HepG2 (cell line): ENCODE measurements around the gene CNTFR. TPM values are rescaled to one million over a fixed set of nuclear protein-coding genes. Genes with fewer than 3 reads are reported as not detected.

Source experiments
- AKAP8 ChIP-seq: sonication (generic); formaldehyde crosslinking; IDR thresholded peaks from 2 replicates; pipeline ENCODE4 v1.5.1; 2020; ENCODE audit warnings: mild to moderate bottlenecking, missing genetic modification reagents
- CC2D1A ChIP-seq: sonication (generic); formaldehyde crosslinking; IDR thresholded peaks from 2 replicates; pipeline ENCODE4 v1.8.1; 2023; ENCODE audit warnings: mild to moderate bottlenecking, missing genetic modification reagents
- EZH2 ChIP-seq: conservative IDR thresholded peaks from 2 replicates; pipeline ENCODE4 v1.6.1; 2012; ENCODE audit warnings: mild to moderate bottlenecking, low read depth, low read length, moderate library complexity
- FOSL2 ChIP-seq: sonication (generic); formaldehyde crosslinking; IDR thresholded peaks from 2 replicates; pipeline ENCODE4 v1.4.0; 2020; ENCODE audit warnings: missing genetic modification reagents
- HNRNPH1 ChIP-seq: fragments of 200-400 bp; formaldehyde crosslinking; optimal IDR thresholded peaks from 2 replicates; pipeline ENCODE3; 2017; ENCODE audit warnings: mild to moderate bottlenecking, low read depth, low read length
- IKZF1 ChIP-seq: fragments of 450-650 bp; IDR thresholded peaks from 2 replicates; pipeline ENCODE4 v1.7.1; 2016
- NCOA5 ChIP-seq: sonication (generic); formaldehyde crosslinking; IDR thresholded peaks from 2 replicates; pipeline ENCODE4 v1.4.0; 2020; ENCODE audit warnings: missing genetic modification reagents
- REPIN1 ChIP-seq: sonication (generic); formaldehyde crosslinking; IDR thresholded peaks from 2 replicates; pipeline ENCODE4 v1.8.0; 2022; ENCODE audit warnings: missing genetic modification reagents, low read depth, mild to moderate bottlenecking, borderline replicate concordance
- SMC3 ChIP-seq: IDR thresholded peaks from 2 replicates; pipeline ENCODE4 v1.6.1; 2011; ENCODE audit warnings: low read length, improper control_type of control experiment
- TCF12 ChIP-seq, 2 experiments: fragments of 450-650 bp in 1 of 2; sonication (generic) in 1 of 2; formaldehyde crosslinking in 1 of 2; IDR thresholded peaks; 2 replicates each; pipeline versions ENCODE4 v1.6.1 to v1.8.0; 2017 to 2022; ENCODE audit warnings: antibody characterized with exemption in 1 of 2, mild to moderate bottlenecking in 1 of 2, missing genetic modification reagents in 1 of 2, moderate library complexity in 1 of 2
- TEAD3 ChIP-seq: optimal IDR thresholded peaks from 2 replicates; pipeline ENCODE3; 2016; ENCODE audit warnings: borderline replicate concordance
- TOPORS ChIP-seq: sonication (generic); formaldehyde crosslinking; IDR thresholded peaks from 2 replicates; pipeline ENCODE4 v1.8.0; 2023; ENCODE audit warnings: mild to moderate bottlenecking, missing genetic modification reagents
- ZBTB4 ChIP-seq: sonication (generic); formaldehyde crosslinking; IDR thresholded peaks from 2 replicates; pipeline ENCODE4 v1.4.0; 2020; ENCODE audit warnings: missing genetic modification reagents, mild to moderate bottlenecking, borderline replicate concordance
- ZBTB46 ChIP-seq: sonication (generic); formaldehyde crosslinking; IDR thresholded peaks from 2 replicates; pipeline ENCODE4 v1.4.0; 2020; ENCODE audit warnings: mild to moderate bottlenecking, missing genetic modification reagents, borderline replicate concordance
- ZFX ChIP-seq: sonication (generic); formaldehyde crosslinking; IDR thresholded peaks from 2 replicates; pipeline ENCODE4 v1.4.0; 2020; ENCODE audit warnings: mild to moderate bottlenecking, low read depth, missing genetic modification reagents, moderate library complexity
- ZNF607 ChIP-seq: sonication (generic); formaldehyde crosslinking; IDR thresholded peaks from 2 replicates; pipeline ENCODE4 v1.5.1; 2020; ENCODE audit warnings: missing genetic modification reagents, mild to moderate bottlenecking, borderline replicate concordance
- ZNF747 ChIP-seq: sonication (generic); formaldehyde crosslinking; IDR thresholded peaks from 2 replicates; pipeline ENCODE4 v1.8.1; 2023; ENCODE audit warnings: missing genetic modification reagents, mild to moderate bottlenecking, borderline replicate concordance
- ZNF781 ChIP-seq: sonication (generic); formaldehyde crosslinking; IDR thresholded peaks from 2 replicates; pipeline ENCODE4 v1.5.1; 2020; ENCODE audit warnings: borderline replicate concordance, mild to moderate bottlenecking, missing genetic modification reagents; ENCODE audit errors: not compliant biosample characterization
- ZSCAN29 ChIP-seq: sonication (generic); formaldehyde crosslinking; conservative IDR thresholded peaks from 2 replicates; pipeline ENCODE4 v1.4.0; 2020; ENCODE audit warnings: mild to moderate bottlenecking, missing genetic modification reagents
- polyA plus RNA-seq, 8 experiments: library from polyadenylated mRNA; depleted of rRNA in 3 of 8; stranded (reverse) in 7 of 8; unstranded in 1 of 8; fragments of >200 nt; fragmentation: Illumina TruSeq in 4 of 8; extraction: Trizol in 4 of 8; gene quantifications; 2 replicates each; pipeline versions ENCODE4 v1.2.1 to v1.2.3, GENCODE V29; 2011 to 2016; ENCODE audit warnings: low read depth in 4 of 8, missing spikeins in 1 of 8, mixed read lengths in 1 of 8; ENCODE audit not compliant: insufficient read depth in 1 of 8
- total RNA-seq, 5 experiments: library from RNA; depleted of rRNA; stranded (reverse); fragments of >200 nt; fragmentation: Illumina TruSeq; extraction: Trizol; gene quantifications; 2 replicates each; pipeline ENCODE4 v1.2.3, GENCODE V29; 2016; ENCODE audit warnings: low read depth in 1 of 5
- TF ChIP-seq, protein P1 (sequence below): sonication (generic); formaldehyde crosslinking; IDR thresholded peaks from 2 replicates; pipeline ENCODE4 v1.4.0; 2020; ENCODE audit warnings: missing genetic modification reagents, borderline replicate concordance
- TF ChIP-seq, protein P2 (sequence below): sonication (generic); formaldehyde crosslinking; IDR thresholded peaks from 2 replicates; pipeline ENCODE4 v1.4.0; 2020; ENCODE audit warnings: missing genetic modification reagents

Gene CNTFR
- total and polyA plus RNA-seq, 2 of the 13 experiments (the other 11 are each of a cell fraction or from before 2014, with no cell fraction given): not detected

DNA sequence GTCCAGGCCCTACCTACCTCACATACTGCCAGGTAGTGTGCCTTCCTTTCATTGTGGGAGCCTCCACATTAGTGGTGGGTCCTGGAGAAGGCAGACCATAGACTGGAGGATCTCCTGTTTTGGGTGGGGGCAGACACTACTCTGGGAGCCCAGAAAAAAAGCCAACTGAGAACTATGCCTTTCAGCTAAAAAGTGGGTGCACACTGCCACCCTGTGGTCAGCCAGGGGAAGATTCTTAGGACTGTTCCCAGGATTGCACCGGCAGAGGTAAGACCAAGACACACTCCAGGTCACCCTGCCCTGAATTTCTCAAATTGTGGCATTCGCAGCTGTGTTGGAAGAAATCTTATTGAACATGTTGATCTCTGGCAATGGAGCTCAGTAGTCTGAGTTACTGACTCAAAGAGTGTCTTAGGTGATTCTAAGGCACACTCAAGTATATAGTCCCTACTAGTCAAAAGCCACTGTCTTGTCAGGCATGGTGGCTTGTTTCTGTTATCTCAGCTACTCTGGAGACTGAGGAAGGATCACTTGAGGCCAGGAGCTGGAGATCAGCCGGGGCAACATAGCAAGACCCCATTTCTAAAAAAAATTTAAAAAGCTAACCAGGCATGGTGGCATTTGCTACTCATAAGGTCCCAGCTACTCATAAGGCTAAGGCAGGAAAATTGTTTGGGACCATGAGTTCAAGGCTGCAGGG is 44.5 kb upstream of the CNTFR start (continued):
- TF ChIP-seq ZBTB46 (CRISPR knock-in tag): no peak
- no peak for TF ChIP-seq ZNF747 (CRISPR knock-in tag)
- TF ChIP-seq EZH2: no peak
- 0 out of 2 replicates have a peak, but pooled peaks have one; percentile 34 for TF ChIP-seq ZFX
- peak; percentile 56 for TF ChIP-seq TEAD3 (CRISPR knock-in tag)
- TF ChIP-seq REPIN1 (CRISPR knock-in tag): no peak
- no peak for TF ChIP-seq NCOA5
- no peak for TF ChIP-seq ZNF781 (CRISPR knock-in tag)
- no peak for TF ChIP-seq ZSCAN29 (CRISPR knock-in tag)
- no peak for TF ChIP-seq FOSL2 (CRISPR knock-in tag)
- TF ChIP-seq TCF12 (IDR thresholded peaks at IDR 0.05): no peak
- TF ChIP-seq TCF12 (CRISPR knock-in tag; IDR thresholded peaks at IDR 0.05): no peak
- TF ChIP-seq HNRNPH1: no peak
- TF ChIP-seq ZBTB4 (CRISPR knock-in tag): no peak
- no peak for TF ChIP-seq IKZF1
- TF ChIP-seq SMC3: peak; percentile 80
- TF ChIP-seq, protein P1, sequence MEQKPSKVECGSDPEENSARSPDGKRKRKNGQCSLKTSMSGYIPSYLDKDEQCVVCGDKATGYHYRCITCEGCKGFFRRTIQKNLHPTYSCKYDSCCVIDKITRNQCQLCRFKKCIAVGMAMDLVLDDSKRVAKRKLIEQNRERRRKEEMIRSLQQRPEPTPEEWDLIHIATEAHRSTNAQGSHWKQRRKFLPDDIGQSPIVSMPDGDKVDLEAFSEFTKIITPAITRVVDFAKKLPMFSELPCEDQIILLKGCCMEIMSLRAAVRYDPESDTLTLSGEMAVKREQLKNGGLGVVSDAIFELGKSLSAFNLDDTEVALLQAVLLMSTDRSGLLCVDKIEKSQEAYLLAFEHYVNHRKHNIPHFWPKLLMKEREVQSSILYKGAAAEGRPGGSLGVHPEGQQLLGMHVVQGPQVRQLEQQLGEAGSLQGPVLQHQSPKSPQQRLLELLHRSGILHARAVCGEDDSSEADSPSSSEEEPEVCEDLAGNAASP: peak; percentile 49; the same call in 1 of the 2 replicates
- TF ChIP-seq, protein P2, sequence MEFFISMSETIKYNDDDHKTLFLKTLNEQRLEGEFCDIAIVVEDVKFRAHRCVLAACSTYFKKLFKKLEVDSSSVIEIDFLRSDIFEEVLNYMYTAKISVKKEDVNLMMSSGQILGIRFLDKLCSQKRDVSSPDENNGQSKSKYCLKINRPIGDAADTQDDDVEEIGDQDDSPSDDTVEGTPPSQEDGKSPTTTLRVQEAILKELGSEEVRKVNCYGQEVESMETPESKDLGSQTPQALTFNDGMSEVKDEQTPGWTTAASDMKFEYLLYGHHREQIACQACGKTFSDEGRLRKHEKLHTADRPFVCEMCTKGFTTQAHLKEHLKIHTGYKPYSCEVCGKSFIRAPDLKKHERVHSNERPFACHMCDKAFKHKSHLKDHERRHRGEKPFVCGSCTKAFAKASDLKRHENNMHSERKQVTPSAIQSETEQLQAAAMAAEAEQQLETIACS (CRISPR knock-in tag): no peak
- TF ChIP-seq ZNF607 (CRISPR knock-in tag): no peak
- TF ChIP-seq TOPORS: no peak
- no peak for TF ChIP-seq AKAP8 (CRISPR knock-in tag)
- no peak for TF ChIP-seq CC2D1A (CRISPR knock-in tag)
